ENCODE measurements around the gene RTBDN. TPM values are rescaled to one million over a fixed set of nuclear protein-coding genes. Genes with fewer than 3 reads are reported as not detected.

The RTBDN gene
- total and polyA plus RNA-seq, 10 of the 15 experiments (the other 5 are each of a cell fraction or from before 2014, with no cell fraction given) = 0.45 TPM; not detected in 9

DNA sequence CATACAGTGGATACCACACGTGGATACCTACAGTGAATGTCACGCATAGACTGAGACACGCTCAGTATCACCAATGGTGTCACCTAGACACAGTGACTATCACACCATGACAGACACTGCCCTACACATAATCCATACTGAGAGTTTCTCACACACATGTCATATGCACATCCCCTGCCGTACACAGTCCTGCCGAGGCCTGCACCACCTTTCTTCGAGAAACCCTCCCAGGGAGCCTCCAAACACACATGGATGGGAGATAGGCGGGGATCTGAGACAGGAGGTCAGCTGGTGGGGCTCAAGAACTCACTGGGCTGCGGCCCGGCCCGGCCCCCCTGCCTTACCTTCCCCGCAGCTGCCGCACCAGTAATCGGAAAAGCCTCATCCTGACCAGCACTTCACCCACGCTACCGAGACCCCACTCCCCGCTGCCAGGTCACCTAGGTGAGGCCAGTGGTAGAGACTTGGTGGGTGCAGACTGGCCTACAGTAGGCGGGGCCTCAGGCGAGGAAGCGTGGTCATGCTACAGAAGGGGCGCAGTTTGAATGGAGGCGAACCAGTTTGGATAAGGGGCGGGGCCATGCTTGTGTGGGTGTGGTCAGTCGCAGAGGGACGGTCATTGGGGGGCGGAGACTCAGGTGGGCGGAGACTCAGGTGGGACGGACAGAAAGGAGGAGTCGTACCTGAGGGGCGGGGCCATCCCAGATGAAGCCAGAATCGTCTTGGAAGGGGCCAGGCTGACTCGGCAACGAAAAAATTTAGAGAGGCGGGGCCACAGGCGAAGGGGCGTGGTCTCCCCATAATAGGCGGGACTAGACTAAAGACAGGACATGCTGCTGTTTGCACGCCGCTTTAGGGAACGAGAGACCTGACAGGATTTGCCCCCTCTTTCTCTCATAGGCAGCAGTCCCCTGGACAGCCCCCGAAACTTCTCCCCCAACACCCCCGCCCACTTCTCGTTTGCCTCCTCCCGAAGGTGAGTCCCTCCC, 6.0 kb upstream of the RTBDN start:
- Histone ChIP-seq H3K79me2 (ENCODE audit: control insufficient read depth, insufficient read depth, low read length) (no peaks in the 10 kb centered on the region), H3K9me3 (replicated peaks; ENCODE audit: control insufficient read depth, insufficient read depth, low read length) (no peaks in the 10 kb centered on the region; the same call in 1 of the 3 replicates), H3K9ac (ENCODE audit: control insufficient read depth, insufficient read depth, low read length) (no peak overlapping the region), H3K4me2 (ENCODE audit: control insufficient read depth, insufficient read depth) (peak overlapping the region; percentile 15), H4K20me1 (ENCODE audit: control insufficient read depth, insufficient read depth) (no peaks in the 10 kb centered on the region; the same call in 1 of the 2 replicates), H3K4me1 (ENCODE audit: control insufficient read depth, insufficient read depth, low read length) (peaks cover 7% of the 10 kb centered on the region; the same call in 1 of the 2 replicates), H3K27ac (ENCODE audit: control insufficient read depth, insufficient read depth) (no peak overlapping the region), H3K36me3 (ENCODE audit: control insufficient read depth in 2 of 2, insufficient read depth in 2 of 2, low read length in 1 of 2) (no peaks in the 10 kb centered on the region), H3K4me3 (peak overlapping the region; percentile 51; the same call in 1 of the 2 replicates), H3K27me3 (replicated peaks in 1 of 2; ENCODE audit: control insufficient read depth in 2 of 2, insufficient read depth in 2 of 2, low read length in 1 of 2) (peaks cover 0 to 26% of the 10 kb centered on the region in 2 experiments), H2AFZ (ENCODE audit: control insufficient read depth, low read depth, low read length) (peak overlapping the region; percentile 25; the same call in 1 of the 2 replicates)
- intact Hi-C loops (cut with micrococcal nuclease; ENCODE audit: unreplicated experiment) = no loop called here
- ChIA-PET SMC1A (ENCODE audit: uncharacterized antibody, unreplicated experiment) (no interaction called here), POLR2A (no interaction called here), CTCF (no interaction called here), RAD21 (ENCODE audit: unreplicated experiment) (no interaction called here)
- in situ Hi-C loops (cut with MboI) = no loop called here
- no peak for DNase-seq (ENCODE audit: low read depth, low spot score)
- ATAC-seq = peak; percentile 65
- TF ChIP-seq HDGF (IDR thresholded peaks at IDR 0.05) (peak; percentile 60; the same call in 1 of the 2 replicates), STAT1 (conservative IDR thresholded peaks at IDR 0.05) (no peak), CREB1 (IDR thresholded peaks at IDR 0.05; ENCODE audit: low read depth) (no peak)
- peak; percentile 7 for FAIRE-seq
- WGBS (ENCODE audit: insufficient coverage, insufficient replicate concordance, low lambda C conversion rate, missing lambda C conversion rate) = 38% methylated on average over 43 of the region's 43 CpGs
- no TSS peak for BruUV-seq (replicated peaks)

- ChIA-PET SMC1A (ENCODE audit: uncharacterized antibody, unreplicated experiment) (no interaction called here), CTCF (no interaction called here), RAD21 (ENCODE audit: unreplicated experiment) (no interaction called here), POLR2A (no interaction called here)
- no peak overlapping the region for H2AFZ ChIP-seq (ENCODE audit: control insufficient read depth, low read depth, low read length)
- peaks cover 7% of the 10 kb centered on the region; the same call in 1 of the 2 replicates for H3K4me1 ChIP-seq (ENCODE audit: control insufficient read depth, insufficient read depth, low read length)
- ATAC-seq (no peak), FAIRE-seq (no peak), DNase-seq (ENCODE audit: low read depth, low spot score) (no peak)
- no peaks in the 10 kb centered on the region; the same call in none of the 3 replicates for H3K9me3 ChIP-seq (replicated peaks; ENCODE audit: control insufficient read depth, insufficient read depth, low read length)
- in situ Hi-C loops (cut with MboI) (no loop called here), intact Hi-C loops (cut with micrococcal nuclease; ENCODE audit: unreplicated experiment) (no loop called here)
- no peak overlapping the region for H3K9ac ChIP-seq (ENCODE audit: control insufficient read depth, insufficient read depth, low read length)
- peaks cover 8 to 39% of the 10 kb centered on the region in 2 experiments for H3K27me3 ChIP-seq (replicated peaks in 1 of 2; ENCODE audit: control insufficient read depth in 2 of 2, insufficient read depth in 2 of 2, low read length in 1 of 2)
- no peaks in the 10 kb centered on the region for H3K79me2 ChIP-seq (ENCODE audit: control insufficient read depth, insufficient read depth, low read length)
- no peak overlapping the region for H3K4me3 ChIP-seq
- BruUV-seq (replicated peaks) = no TSS peak
- no peak for TF ChIP-seq SMC3 (IDR thresholded peaks at IDR 0.05; ENCODE audit: borderline replicate concordance, low read length)
- TF ChIP-seq CREB1 (IDR thresholded peaks at IDR 0.05; ENCODE audit: low read depth) = peak; percentile 26; the same call in 1 of the 2 replicates
- no peak overlapping the region for H3K4me2 ChIP-seq (ENCODE audit: control insufficient read depth, insufficient read depth)
- H3K27ac ChIP-seq (ENCODE audit: control insufficient read depth, insufficient read depth) = no peak overlapping the region
- H3K36me3 ChIP-seq (ENCODE audit: control insufficient read depth in 2 of 2, insufficient read depth in 2 of 2, low read length in 1 of 2) = no peaks in the 10 kb centered on the region
- 10% methylated on average over 19 of the region's 21 CpGs for WGBS (ENCODE audit: insufficient coverage, insufficient replicate concordance, low lambda C conversion rate, missing lambda C conversion rate)
- H4K20me1 ChIP-seq (ENCODE audit: control insufficient read depth, insufficient read depth) = no peaks in the 10 kb centered on the region; the same call in 1 of the 2 replicates
These were observed 4.7 kb upstream of the RTBDN start for GRCh38 chr19:12838886-12839756.
